ENCODE results near the gene NCMAP. TPM values are rescaled to one million over a fixed set of nuclear protein-coding genes. Genes with fewer than 3 reads are reported as not detected.

NCMAP gene
- polyA plus RNA-seq, 1 of the 3 experiments (the other 2 are of a cell fraction) = not detected

- H3K36me3 ChIP-seq (replicated peaks in 1 of 2; ENCODE audit: control insufficient read depth in 1 of 2, insufficient read depth in 2 of 2, low read length in 1 of 2) = no peaks in the 10 kb centered on the region
- no peaks in the 10 kb centered on the region for H3F3A ChIP-seq (replicated peaks; ENCODE audit: insufficient read depth)
- no peaks in the 10 kb centered on the region for H4K20me1 ChIP-seq (ENCODE audit: insufficient read depth)
- POLR2A ChIA-PET = no interaction called here
- TF ChIP-seq RAD21 (IDR thresholded peaks at IDR 0.05; ENCODE audit: low read length) (no peak), FOSL2 (IDR thresholded peaks at IDR 0.05; ENCODE audit: borderline replicate concordance, low read depth) (no peak), ZBTB33 (IDR thresholded peaks at IDR 0.05; ENCODE audit: borderline replicate concordance, low read depth) (no peak), RXRA (IDR thresholded peaks at IDR 0.05; ENCODE audit: borderline replicate concordance, low read depth) (no peak), MXI1 (IDR thresholded peaks at IDR 0.05; ENCODE audit: low read depth, low read length) (no peak), MAX (IDR thresholded peaks at IDR 0.05; ENCODE audit: low read depth) (no peak), GATA2 (CRISPR knock-in tag; IDR thresholded peaks at IDR 0.05) (no peak), RFX5 (IDR thresholded peaks at IDR 0.05; ENCODE audit: low read length) (no peak), EP300 (IDR thresholded peaks at IDR 0.05; ENCODE audit: borderline replicate concordance in 1 of 2, low read depth in 1 of 2, low read length in 1 of 2) (no peak), TAF1 (IDR thresholded peaks at IDR 0.05; ENCODE audit: borderline replicate concordance, low read depth, low read length) (no peak), SIN3A (IDR thresholded peaks at IDR 0.05; ENCODE audit: borderline replicate concordance, low read depth, low read length) (no peak), NFIC (IDR thresholded peaks at IDR 0.05; ENCODE audit: borderline replicate concordance) (no peak)
- TF ChIP-seq, protein P1, sequence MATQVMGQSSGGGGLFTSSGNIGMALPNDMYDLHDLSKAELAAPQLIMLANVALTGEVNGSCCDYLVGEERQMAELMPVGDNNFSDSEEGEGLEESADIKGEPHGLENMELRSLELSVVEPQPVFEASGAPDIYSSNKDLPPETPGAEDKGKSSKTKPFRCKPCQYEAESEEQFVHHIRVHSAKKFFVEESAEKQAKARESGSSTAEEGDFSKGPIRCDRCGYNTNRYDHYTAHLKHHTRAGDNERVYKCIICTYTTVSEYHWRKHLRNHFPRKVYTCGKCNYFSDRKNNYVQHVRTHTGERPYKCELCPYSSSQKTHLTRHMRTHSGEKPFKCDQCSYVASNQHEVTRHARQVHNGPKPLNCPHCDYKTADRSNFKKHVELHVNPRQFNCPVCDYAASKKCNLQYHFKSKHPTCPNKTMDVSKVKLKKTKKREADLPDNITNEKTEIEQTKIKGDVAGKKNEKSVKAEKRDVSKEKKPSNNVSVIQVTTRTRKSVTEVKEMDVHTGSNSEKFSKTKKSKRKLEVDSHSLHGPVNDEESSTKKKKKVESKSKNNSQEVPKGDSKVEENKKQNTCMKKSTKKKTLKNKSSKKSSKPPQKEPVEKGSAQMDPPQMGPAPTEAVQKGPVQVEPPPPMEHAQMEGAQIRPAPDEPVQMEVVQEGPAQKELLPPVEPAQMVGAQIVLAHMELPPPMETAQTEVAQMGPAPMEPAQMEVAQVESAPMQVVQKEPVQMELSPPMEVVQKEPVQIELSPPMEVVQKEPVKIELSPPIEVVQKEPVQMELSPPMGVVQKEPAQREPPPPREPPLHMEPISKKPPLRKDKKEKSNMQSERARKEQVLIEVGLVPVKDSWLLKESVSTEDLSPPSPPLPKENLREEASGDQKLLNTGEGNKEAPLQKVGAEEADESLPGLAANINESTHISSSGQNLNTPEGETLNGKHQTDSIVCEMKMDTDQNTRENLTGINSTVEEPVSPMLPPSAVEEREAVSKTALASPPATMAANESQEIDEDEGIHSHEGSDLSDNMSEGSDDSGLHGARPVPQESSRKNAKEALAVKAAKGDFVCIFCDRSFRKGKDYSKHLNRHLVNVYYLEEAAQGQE (IDR thresholded peaks at IDR 0.05; ENCODE audit: low read depth, low read length) = no peak
- 36% methylated on average over 3 of the region's 3 CpGs for WGBS (ENCODE audit: low lambda C conversion rate)
- H3K9ac ChIP-seq = no peak overlapping the region
- CTCF ChIA-PET = no interaction called here
- H3K9me2 ChIP-seq = no peaks in the 10 kb centered on the region
- no peak overlapping the region for H2AFZ ChIP-seq (ENCODE audit: low read depth)
- H3K27me3 ChIP-seq (ENCODE audit: insufficient read depth) = 0 out of 2 replicates have a peak, but pooled peaks cover 15% of the 10 kb centered on the region
- H3K4me2 ChIP-seq = no peak overlapping the region
- no peaks in the 10 kb centered on the region for H3K4me1 ChIP-seq (ENCODE audit: control insufficient read depth in 1 of 2, insufficient read depth in 2 of 2, low read depth in 1 of 2, low read length in 1 of 2)
- no peaks in the 10 kb centered on the region for H3K79me2 ChIP-seq (ENCODE audit: insufficient read depth)
- no peak overlapping the region for H3K27ac ChIP-seq (ENCODE audit: low read depth in 2 of 2, low read length in 1 of 2)
- H3K9me3 ChIP-seq = no peaks in the 10 kb centered on the region
- H3K4me3 ChIP-seq (ENCODE audit: low read depth in 2 of 2, low read length in 1 of 2) = no peak overlapping the region
- DNase-seq = no peak
Measured at GRCh38 chr1:24609949-24610517, 54.1 kb downstream of the NCMAP start.

Measured in SK-N-SH (cell line).